Smooth muscle cell (in vitro differentiated cells): ENCODE data around the gene NFATC3. TPM values are rescaled to one million over a fixed set of nuclear protein-coding genes. Genes with fewer than 3 reads are reported as not detected.

ENCODE experiments used
- DNase-seq: peaks from one replicate; lab custom pipeline; 2025; ENCODE audit not compliant: unreplicated experiment; lab: John Stamatoyannopoulos, UW
- H2AFZ ChIP-seq: fragments of 200-600 bp; sonication (generic); 2 replicates; pipeline ENCODE4 v1.6.0; 2016; ENCODE audit warnings: antibody characterized with exemption, low read depth, mild to moderate bottlenecking
- H3F3A ChIP-seq: fragments of 200-600 bp; sonication (generic); 2 replicates; pipeline ENCODE4 v1.6.0; 2017; ENCODE audit warnings: antibody characterized with exemption, low read depth
- H3K27ac ChIP-seq: fragments of 200-600 bp; sonication (generic); 2 replicates; pipeline ENCODE4 v1.5.1; 2016; ENCODE audit warnings: low read depth, mild to moderate bottlenecking
- H3K27me3 ChIP-seq: fragments of 200-600 bp; sonication (generic); 2 replicates; pipeline ENCODE4 v1.6.1; 2016; ENCODE audit warnings: low read depth, mild to moderate bottlenecking
- H3K36me3 ChIP-seq: fragments of 200-600 bp; sonication (generic); 2 replicates; pipeline ENCODE4 v1.5.1; 2016; ENCODE audit warnings: low read depth
- H3K4me1 ChIP-seq: fragments of 200-600 bp; sonication (generic); 2 replicates; pipeline ENCODE4 v1.5.1; 2016; ENCODE audit warnings: low read depth
- H3K4me2 ChIP-seq: fragments of 200-600 bp; sonication (generic); 2 replicates; pipeline ENCODE4 v1.6.0; 2016; ENCODE audit warnings: mild to moderate bottlenecking
- H3K4me3 ChIP-seq: fragments of 200-600 bp; sonication (generic); 2 replicates; pipeline ENCODE4 v1.5.1; 2016; ENCODE audit warnings: mild to moderate bottlenecking
- H3K79me2 ChIP-seq: fragments of 200-600 bp; sonication (generic); 2 replicates; pipeline ENCODE4 v1.6.0; 2016; ENCODE audit warnings: low read depth, mild to moderate bottlenecking
- H3K9ac ChIP-seq: fragments of 200-600 bp; sonication (generic); 2 replicates; pipeline ENCODE4 v1.6.0; 2016; ENCODE audit warnings: low read depth
- H3K9me3 ChIP-seq: fragments of 200-600 bp; sonication (generic); replicated peaks from 2 replicates; pipeline ENCODE4 v1.5.1; 2016; ENCODE audit warnings: low read depth
- H4K20me1 ChIP-seq: fragments of 200-600 bp; sonication (generic); 2 replicates; pipeline ENCODE4 v1.6.0; 2016; ENCODE audit warnings: low read depth
- CTCF ChIP-seq: fragments of 200-600 bp; sonication (generic); IDR thresholded peaks from 2 replicates; pipeline ENCODE4 v1.5.1; 2017; ENCODE audit warnings: borderline replicate concordance, mild to moderate bottlenecking, antibody characterized with exemption; ENCODE audit not compliant: insufficient read depth, poor library complexity, severe bottlenecking
- WGBS: methylation state at CpG from one replicate; pipeline ENCODE4 v1.1.7; 2016; ENCODE audit warnings: low lambda C conversion rate; 5-methylcytosine and 5-hydroxymethylcytosine counted together
- polyA plus RNA-seq: library from polyadenylated mRNA; unstranded; fragments of >200 nt; fragmentation: Nextera tagmentation; extraction: Ambion mirVana; gene quantifications from 2 replicates; pipeline ENCODE4 v1.2.1, GENCODE V29; 2016
- total RNA-seq: library from RNA; depleted of rRNA; stranded (reverse); fragments of >200 nt; gene quantifications from 2 replicates; pipeline ENCODE4 v1.2.3, GENCODE V29; 2014

The NFATC3 gene
- total and polyA plus RNA-seq, 2 experiments from 2014 or later = 14.7 to 30.2 TPM

GRCh38 chr16:68237243-68238028 is 152.3 kb downstream of the NFATC3 start:
- Histone ChIP-seq H3K36me3 (no peaks in the 10 kb centered on the region), H3K27ac (peak overlapping the region; percentile 83), H3K4me3 (peak overlapping the region; percentile 60), H3K4me2 (peak overlapping the region; percentile 92), H3K27me3 (peaks cover 17% of the 10 kb centered on the region), H3K9ac (peak overlapping the region; percentile 70), H3K79me2 (no peaks in the 10 kb centered on the region), H4K20me1 (peaks cover 7% of the 10 kb centered on the region), H2AFZ (peak overlapping the region; percentile 89), H3F3A (peaks cover 16% of the 10 kb centered on the region), H3K9me3 (no peaks in the 10 kb centered on the region), H3K4me1 (peaks cover 21% of the 10 kb centered on the region)
- TF ChIP-seq CTCF = no peak
- WGBS = under 1% methylated on average over 71 of the region's 72 CpGs
- peak; percentile 88 for DNase-seq

- Histone ChIP-seq H3K79me2 (no peaks in the 10 kb centered on the region), H3K4me1 (peaks cover 21% of the 10 kb centered on the region), H2AFZ (peak overlapping the region; percentile 89), H4K20me1 (peaks cover 7% of the 10 kb centered on the region), H3K4me3 (peak overlapping the region; percentile 56), H3K36me3 (no peaks in the 10 kb centered on the region), H3K27me3 (peaks cover 17% of the 10 kb centered on the region), H3F3A (peaks cover 16% of the 10 kb centered on the region), H3K27ac (peak overlapping the region; percentile 75), H3K4me2 (peak overlapping the region; percentile 89), H3K9me3 (no peaks in the 10 kb centered on the region), H3K9ac (peak overlapping the region; percentile 70)
- 26% methylated on average over 20 of the region's 20 CpGs for WGBS
- no peak for TF ChIP-seq CTCF
- no peak for DNase-seq
Observed at GRCh38 chr16:68238029-68238345, 152.8 kb downstream of the NFATC3 start.

- no peak for TF ChIP-seq CTCF
- H2AFZ ChIP-seq = no peak overlapping the region
- H3K4me2 ChIP-seq = no peak overlapping the region
- no peak overlapping the region for H3K27ac ChIP-seq
- peaks cover 7% of the 10 kb centered on the region for H3K4me1 ChIP-seq
- H3K4me3 ChIP-seq = no peak overlapping the region
- peaks cover 2% of the 10 kb centered on the region for H3F3A ChIP-seq
- DNase-seq = no peak
- no peaks in the 10 kb centered on the region for H3K36me3 ChIP-seq
- H3K9ac ChIP-seq = no peak overlapping the region
- no peaks in the 10 kb centered on the region for H3K79me2 ChIP-seq
- H4K20me1 ChIP-seq = no peaks in the 10 kb centered on the region
- no peaks in the 10 kb centered on the region for H3K9me3 ChIP-seq
- 91% methylated on average over 7 of the region's 7 CpGs for WGBS
- H3K27me3 ChIP-seq = no peaks in the 10 kb centered on the region
Observed at GRCh38 chr16:68242085-68242484, 156.9 kb downstream of the NFATC3 start.
